Measurements from ENCODE around the gene WFDC10A.

WFDC10A gene

DNA sequence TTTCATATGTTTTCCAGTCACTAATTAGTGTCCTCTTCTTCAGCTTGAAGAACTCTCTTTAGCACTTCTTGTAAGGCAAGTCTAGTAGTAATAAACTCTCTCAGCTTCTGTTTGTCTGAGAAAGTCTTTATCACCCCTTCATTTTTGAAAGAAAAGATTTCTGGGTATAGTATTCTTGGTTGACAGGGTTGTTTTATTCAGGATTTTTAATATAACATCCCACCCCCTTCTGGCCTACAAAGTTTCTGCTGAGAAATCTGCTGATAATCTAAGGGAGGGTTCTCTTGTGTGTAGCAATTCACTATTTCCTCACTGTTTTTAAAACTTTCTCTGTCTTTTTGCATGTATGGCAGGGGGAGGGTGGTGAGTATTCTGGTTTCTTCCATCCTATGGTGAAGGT lies 50.1 kb downstream of the WFDC10A start:
- no peak for DNase-seq (ENCODE audit: low spot score)
- in situ Hi-C loops (cut with MboI; ENCODE audit: low pct_unique_long_range_greater_than_20kb, low sequenced_read_pairs, unreplicated experiment): no loop called here
- TF ChIP-seq, protein P1, sequence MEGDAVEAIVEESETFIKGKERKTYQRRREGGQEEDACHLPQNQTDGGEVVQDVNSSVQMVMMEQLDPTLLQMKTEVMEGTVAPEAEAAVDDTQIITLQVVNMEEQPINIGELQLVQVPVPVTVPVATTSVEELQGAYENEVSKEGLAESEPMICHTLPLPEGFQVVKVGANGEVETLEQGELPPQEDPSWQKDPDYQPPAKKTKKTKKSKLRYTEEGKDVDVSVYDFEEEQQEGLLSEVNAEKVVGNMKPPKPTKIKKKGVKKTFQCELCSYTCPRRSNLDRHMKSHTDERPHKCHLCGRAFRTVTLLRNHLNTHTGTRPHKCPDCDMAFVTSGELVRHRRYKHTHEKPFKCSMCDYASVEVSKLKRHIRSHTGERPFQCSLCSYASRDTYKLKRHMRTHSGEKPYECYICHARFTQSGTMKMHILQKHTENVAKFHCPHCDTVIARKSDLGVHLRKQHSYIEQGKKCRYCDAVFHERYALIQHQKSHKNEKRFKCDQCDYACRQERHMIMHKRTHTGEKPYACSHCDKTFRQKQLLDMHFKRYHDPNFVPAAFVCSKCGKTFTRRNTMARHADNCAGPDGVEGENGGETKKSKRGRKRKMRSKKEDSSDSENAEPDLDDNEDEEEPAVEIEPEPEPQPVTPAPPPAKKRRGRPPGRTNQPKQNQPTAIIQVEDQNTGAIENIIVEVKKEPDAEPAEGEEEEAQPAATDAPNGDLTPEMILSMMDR (IDR thresholded peaks at IDR 0.05; ENCODE audit: extremely low read depth, insufficient read depth, missing control alignments): no peak
